Coronary artery (tissue), 2 donors: ENCODE data around the gene ATP6V0A4.
"Not testable (repeated sequence)": the region's sequence is repeated elsewhere in the genome, so short reads cannot be mapped to it uniquely, and the experiment has no call there.

Source experiments
- DNase-seq: peaks from one replicate; pipeline ENCODE4 v3.0.0-alpha.2; 2017; ENCODE audit warnings: low spot score
- H3K27ac ChIP-seq, 2 donors: fragments of 200-600 bp; sonication (generic); one replicate each; pipeline ENCODE4 v1.5.1; 2016 to 2019
- H3K4me3 ChIP-seq: fragments of 200-600 bp; sonication (generic); 2 replicates; pipeline ENCODE4 v1.5.1; 2016; ENCODE audit warnings: mild to moderate bottlenecking, moderate library complexity
- TF ChIP-seq, protein P1 (sequence below): fragments of 200-600 bp; sonication (generic); IDR thresholded peaks from one replicate; pipeline ENCODE4 v1.5.1; 2019; ENCODE audit warnings: antibody characterized with exemption

Gene ATP6V0A4

GRCh38 chr7:138809346-138809745 lies 11.3 kb upstream of the ATP6V0A4 start:
- Histone ChIP-seq H3K4me3 (no peak overlapping the region), H3K27ac (no peak overlapping the region)
- TF ChIP-seq, protein P1, sequence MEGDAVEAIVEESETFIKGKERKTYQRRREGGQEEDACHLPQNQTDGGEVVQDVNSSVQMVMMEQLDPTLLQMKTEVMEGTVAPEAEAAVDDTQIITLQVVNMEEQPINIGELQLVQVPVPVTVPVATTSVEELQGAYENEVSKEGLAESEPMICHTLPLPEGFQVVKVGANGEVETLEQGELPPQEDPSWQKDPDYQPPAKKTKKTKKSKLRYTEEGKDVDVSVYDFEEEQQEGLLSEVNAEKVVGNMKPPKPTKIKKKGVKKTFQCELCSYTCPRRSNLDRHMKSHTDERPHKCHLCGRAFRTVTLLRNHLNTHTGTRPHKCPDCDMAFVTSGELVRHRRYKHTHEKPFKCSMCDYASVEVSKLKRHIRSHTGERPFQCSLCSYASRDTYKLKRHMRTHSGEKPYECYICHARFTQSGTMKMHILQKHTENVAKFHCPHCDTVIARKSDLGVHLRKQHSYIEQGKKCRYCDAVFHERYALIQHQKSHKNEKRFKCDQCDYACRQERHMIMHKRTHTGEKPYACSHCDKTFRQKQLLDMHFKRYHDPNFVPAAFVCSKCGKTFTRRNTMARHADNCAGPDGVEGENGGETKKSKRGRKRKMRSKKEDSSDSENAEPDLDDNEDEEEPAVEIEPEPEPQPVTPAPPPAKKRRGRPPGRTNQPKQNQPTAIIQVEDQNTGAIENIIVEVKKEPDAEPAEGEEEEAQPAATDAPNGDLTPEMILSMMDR = no peak
- DNase-seq = no peak

- no peak for DNase-seq
- no peak overlapping the region for H3K27ac ChIP-seq
- H3K4me3 ChIP-seq = no peak overlapping the region
- TF ChIP-seq, protein P1 = no peak
These were observed 6.6 kb upstream of the ATP6V0A4 start for GRCh38 chr7:138804618-138805017.

DNA sequence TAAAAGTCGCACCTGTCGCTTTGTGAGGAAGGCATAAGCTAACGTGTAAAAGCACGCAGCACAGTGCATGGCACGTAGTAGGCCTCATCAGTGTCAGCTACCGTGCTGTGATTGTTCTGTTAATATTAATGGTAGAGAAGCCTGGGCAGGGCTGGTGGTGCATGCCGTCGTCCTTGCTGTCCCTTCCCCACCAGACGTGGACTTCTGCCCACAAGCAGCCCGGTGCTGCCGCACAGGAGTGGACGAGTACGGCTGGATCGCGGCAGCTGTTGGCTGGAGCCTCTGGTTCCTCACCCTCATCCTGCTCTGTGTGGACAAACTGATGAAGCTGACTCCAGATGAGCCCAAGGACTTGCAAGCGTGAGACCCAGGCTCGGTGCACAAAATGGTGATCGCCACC lies 4.7 kb upstream of the ATP6V0A4 start:
- TF ChIP-seq, protein P1 = no peak
- Histone ChIP-seq H3K4me3 (no peak overlapping the region), H3K27ac (no peak overlapping the region)
- no peak for DNase-seq

GRCh38 chr7:138801256-138801655 lies 3.3 kb upstream of the ATP6V0A4 start:
- Histone ChIP-seq H3K4me3 (no peak overlapping the region), H3K27ac (no peak overlapping the region)
- TF ChIP-seq, protein P1 = no peak
- DNase-seq = no peak

GRCh38 chr7:138799336-138800000 lies 1.5 kb upstream of the ATP6V0A4 start:
- Histone ChIP-seq H3K4me3 (no peak overlapping the region), H3K27ac (no peak overlapping the region)
- TF ChIP-seq, protein P1 = no peak
- DNase-seq = no peak

GRCh38 chr7:138798836-138799235 lies 840 bp upstream of the ATP6V0A4 start:
- H3K27ac ChIP-seq = no peak overlapping the region
- TF ChIP-seq, protein P1 = no peak
- H3K4me3 ChIP-seq = no peak overlapping the region
- no peak for DNase-seq

DNA sequence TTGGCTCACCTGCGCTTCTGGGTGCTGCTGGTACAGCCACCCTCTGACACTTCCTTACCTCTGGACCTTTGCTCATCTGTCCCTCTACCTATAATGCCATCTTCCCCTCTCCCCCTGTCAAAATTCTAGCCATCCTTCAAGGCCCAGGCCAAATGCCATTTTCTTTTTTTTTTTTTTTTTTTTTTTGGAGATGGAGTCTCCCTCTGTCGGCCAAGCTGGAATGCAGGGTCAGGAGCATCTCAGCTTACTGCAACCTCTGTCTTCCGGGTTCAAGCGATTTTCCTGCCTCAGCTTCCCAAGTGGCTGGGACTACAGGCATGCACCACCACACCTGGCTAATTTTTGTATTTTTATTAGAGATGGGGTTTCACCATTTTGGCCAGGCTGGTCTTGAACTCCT lies 950 bp downstream of the ATP6V0A4 start:
- DNase-seq, H3K4me3 ChIP-seq, H3K27ac ChIP-seq: not testable (repeated sequence)
